ENCODE results near the gene DYNLRB2.

Gene DYNLRB2

GRCh38 chr16:80527297-80527696 is 13.5 kb upstream of the DYNLRB2 start:
- DNase-seq (ENCODE audit: insufficient read length, low spot score) (peak; percentile 12), FAIRE-seq (peak; percentile 78)
- TF ChIP-seq POLR2A (IDR thresholded peaks at IDR 0.05; ENCODE audit: low read depth, low read length), result no peak

- no peak for TF ChIP-seq POLR2A (IDR thresholded peaks at IDR 0.05; ENCODE audit: low read depth, low read length)
- DNase-seq (ENCODE audit: insufficient read length, low spot score) (no peak), FAIRE-seq (no peak)
Measured at GRCh38 chr16:80530479-80530878, 10.3 kb upstream of the DYNLRB2 start.

GRCh38 chr16:80536238-80536637 is 4.6 kb upstream of the DYNLRB2 start:
- DNase-seq (ENCODE audit: insufficient read length, low spot score), result no peak
- no peak for FAIRE-seq
- TF ChIP-seq POLR2A (IDR thresholded peaks at IDR 0.05; ENCODE audit: low read depth, low read length), result no peak

GRCh38 chr16:80541306-80541694 is 507 bp downstream of the DYNLRB2 start:
- no peak for FAIRE-seq
- no peak for TF ChIP-seq POLR2A (IDR thresholded peaks at IDR 0.05; ENCODE audit: low read depth, low read length)
- DNase-seq (ENCODE audit: insufficient read length, low spot score), result no peak

- no peak for DNase-seq (ENCODE audit: insufficient read length, low spot score)
- TF ChIP-seq POLR2A (IDR thresholded peaks at IDR 0.05; ENCODE audit: low read depth, low read length), result no peak
- FAIRE-seq, result no peak
Measured at GRCh38 chr16:80543162-80543561, 2.4 kb downstream of the DYNLRB2 start.

GRCh38 chr16:80544326-80544725 is 3.5 kb downstream of the DYNLRB2 start:
- FAIRE-seq, result no peak
- TF ChIP-seq POLR2A (IDR thresholded peaks at IDR 0.05; ENCODE audit: low read depth, low read length), result no peak

GRCh38 chr16:80546249-80546648 is 5.5 kb downstream of the DYNLRB2 start:
- no peak for DNase-seq (ENCODE audit: insufficient read length, low spot score)
- TF ChIP-seq POLR2A (IDR thresholded peaks at IDR 0.05; ENCODE audit: low read depth, low read length), result no peak
- no peak for FAIRE-seq

More at GRCh38 chr16:80544326-80544725, 3.5 kb downstream of the DYNLRB2 start:
- DNase-seq (ENCODE audit: insufficient read length, low spot score), result no peak

GRCh38 chr16:80547145-80547544 is 6.4 kb downstream of the DYNLRB2 start:
- DNase-seq (ENCODE audit: insufficient read length, low spot score) (no peak), FAIRE-seq (no peak)
- TF ChIP-seq POLR2A (IDR thresholded peaks at IDR 0.05; ENCODE audit: low read depth, low read length), result no peak

- no peak for DNase-seq (ENCODE audit: insufficient read length, low spot score)
- no peak for FAIRE-seq
- TF ChIP-seq POLR2A (IDR thresholded peaks at IDR 0.05; ENCODE audit: low read depth, low read length), result no peak
Measured at GRCh38 chr16:80552277-80552676, 11.5 kb downstream of the DYNLRB2 start.

- no peak for TF ChIP-seq POLR2A (IDR thresholded peaks at IDR 0.05; ENCODE audit: low read depth, low read length)
- FAIRE-seq (no peak), DNase-seq (ENCODE audit: insufficient read length, low spot score) (no peak)
Measured at GRCh38 chr16:80554033-80554432, 13.2 kb downstream of the DYNLRB2 start.

GRCh38 chr16:80556481-80556880 is 15.7 kb downstream of the DYNLRB2 start:
- FAIRE-seq, result no peak
- TF ChIP-seq POLR2A (IDR thresholded peaks at IDR 0.05; ENCODE audit: low read depth, low read length), result no peak

GRCh38 chr16:80557037-80557436 is 16.2 kb downstream of the DYNLRB2 start:
- DNase-seq (ENCODE audit: insufficient read length, low spot score) (no peak), FAIRE-seq (no peak)
- TF ChIP-seq POLR2A (IDR thresholded peaks at IDR 0.05; ENCODE audit: low read depth, low read length), result no peak

More at GRCh38 chr16:80556481-80556880, 15.7 kb downstream of the DYNLRB2 start:
- no peak for DNase-seq (ENCODE audit: insufficient read length, low spot score)

- TF ChIP-seq POLR2A (IDR thresholded peaks at IDR 0.05; ENCODE audit: low read depth, low read length), result no peak
- FAIRE-seq, result no peak
- no peak for DNase-seq (ENCODE audit: insufficient read length, low spot score)
Measured at GRCh38 chr16:80559369-80559768, 18.6 kb downstream of the DYNLRB2 start.

GRCh38 chr16:80563066-80563465 is 22.3 kb downstream of the DYNLRB2 start:
- FAIRE-seq (no peak), DNase-seq (ENCODE audit: insufficient read length, low spot score) (no peak)
- no peak for TF ChIP-seq POLR2A (IDR thresholded peaks at IDR 0.05; ENCODE audit: low read depth, low read length)

GRCh38 chr16:80564394-80564793 is 23.6 kb downstream of the DYNLRB2 start:
- FAIRE-seq (no peak), DNase-seq (ENCODE audit: insufficient read length, low spot score) (no peak)
- no peak for TF ChIP-seq POLR2A (IDR thresholded peaks at IDR 0.05; ENCODE audit: low read depth, low read length)
